GM18505 (cell line): ENCODE data around the gene VPS37B.

Experiments used
- ATAC-seq: cut with Tn5 transposase; IDR thresholded peaks from one replicate; pipeline ENCODE4 v1.9.1; 2021; ENCODE audit not compliant: unreplicated experiment
- POLR2A ChIP-seq: IDR thresholded peaks from 4 replicates; pipeline ENCODE4 v1.6.1; 2011; ENCODE audit warnings: borderline replicate concordance; ENCODE audit not compliant: insufficient read depth, insufficient read length; ENCODE audit errors: extremely low read depth

Gene VPS37B

DNA sequence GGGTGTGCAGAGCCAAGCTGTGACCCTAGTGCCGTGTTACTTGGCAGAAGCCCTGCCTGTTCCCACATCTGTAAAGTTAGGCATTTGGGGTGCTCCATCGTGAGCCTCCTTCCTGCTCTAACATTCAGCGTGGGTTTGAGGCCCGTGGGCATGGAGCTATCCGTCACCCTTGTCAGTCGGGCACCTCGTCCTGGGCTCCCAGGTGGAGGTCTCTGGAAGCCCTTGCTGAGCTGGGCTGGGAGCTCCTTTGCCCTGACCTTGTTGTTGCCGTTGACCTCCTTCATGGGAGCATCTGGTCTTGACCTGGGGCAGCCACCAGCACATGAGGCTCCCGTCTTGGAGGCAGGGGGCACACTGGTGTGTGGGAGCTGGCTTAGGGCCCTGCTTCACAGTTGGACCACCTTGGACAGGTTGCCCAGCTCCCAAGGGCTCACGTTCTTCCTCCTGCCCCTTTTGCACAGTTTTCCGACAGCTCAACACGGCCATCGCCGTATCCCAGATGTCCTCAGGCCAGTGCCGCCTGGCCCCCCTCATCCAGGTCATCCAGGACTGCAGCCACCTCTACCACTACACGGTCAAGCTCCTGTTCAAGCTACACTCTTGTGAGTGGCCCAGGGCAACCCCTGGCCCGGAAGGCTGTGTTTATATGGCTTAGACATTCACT is 42.2 kb downstream of the VPS37B start:
- no peak for ATAC-seq

GRCh38 chr12:122852336-122853275 is 43.3 kb downstream of the VPS37B start:
- no peak for TF ChIP-seq POLR2A
- no peak for ATAC-seq

More for the DNA sequence above, 42.2 kb downstream of the VPS37B start:
- no peak for TF ChIP-seq POLR2A

- TF ChIP-seq POLR2A, result no peak
- no peak for ATAC-seq
Observed at GRCh38 chr12:122851820-122852219, 44.1 kb downstream of the VPS37B start.

DNA sequence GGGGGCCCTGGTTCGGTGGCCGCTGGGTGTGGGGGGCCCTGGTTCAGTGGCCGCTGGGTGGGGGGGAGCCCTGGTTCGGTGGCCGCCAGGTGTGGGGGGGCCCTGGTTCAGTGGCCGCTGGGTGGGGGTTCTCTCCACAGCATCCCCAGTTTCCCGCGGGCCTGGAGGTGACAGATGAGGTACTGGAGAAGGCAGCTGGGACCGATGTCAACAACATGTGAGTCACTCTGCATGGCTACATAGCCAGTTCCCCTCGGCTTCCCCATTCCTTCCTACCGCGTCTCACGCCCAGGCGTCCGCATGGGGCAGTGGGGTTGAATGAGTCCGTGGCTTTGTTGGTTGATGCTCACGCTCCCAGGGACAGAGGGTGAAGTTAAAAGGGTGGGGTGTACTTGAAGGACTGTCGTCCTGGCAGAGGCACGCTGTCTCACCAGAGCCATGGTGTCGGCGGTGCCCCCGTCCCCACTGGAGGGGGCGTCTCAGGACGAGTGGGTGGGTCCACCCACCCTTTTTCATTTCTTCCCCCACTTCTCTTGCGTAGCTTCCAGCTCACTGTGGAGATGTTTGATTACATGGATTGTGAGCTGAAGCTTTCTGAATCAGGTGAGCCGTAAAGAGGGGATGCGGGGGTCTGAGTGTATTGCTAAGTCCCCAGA is 45.1 kb downstream of the VPS37B start:
- no peak for ATAC-seq
- TF ChIP-seq POLR2A, result no peak

- ATAC-seq, result no peak
- no peak for TF ChIP-seq POLR2A
Observed at GRCh38 chr12:122850048-122850445, 45.9 kb downstream of the VPS37B start.

DNA sequence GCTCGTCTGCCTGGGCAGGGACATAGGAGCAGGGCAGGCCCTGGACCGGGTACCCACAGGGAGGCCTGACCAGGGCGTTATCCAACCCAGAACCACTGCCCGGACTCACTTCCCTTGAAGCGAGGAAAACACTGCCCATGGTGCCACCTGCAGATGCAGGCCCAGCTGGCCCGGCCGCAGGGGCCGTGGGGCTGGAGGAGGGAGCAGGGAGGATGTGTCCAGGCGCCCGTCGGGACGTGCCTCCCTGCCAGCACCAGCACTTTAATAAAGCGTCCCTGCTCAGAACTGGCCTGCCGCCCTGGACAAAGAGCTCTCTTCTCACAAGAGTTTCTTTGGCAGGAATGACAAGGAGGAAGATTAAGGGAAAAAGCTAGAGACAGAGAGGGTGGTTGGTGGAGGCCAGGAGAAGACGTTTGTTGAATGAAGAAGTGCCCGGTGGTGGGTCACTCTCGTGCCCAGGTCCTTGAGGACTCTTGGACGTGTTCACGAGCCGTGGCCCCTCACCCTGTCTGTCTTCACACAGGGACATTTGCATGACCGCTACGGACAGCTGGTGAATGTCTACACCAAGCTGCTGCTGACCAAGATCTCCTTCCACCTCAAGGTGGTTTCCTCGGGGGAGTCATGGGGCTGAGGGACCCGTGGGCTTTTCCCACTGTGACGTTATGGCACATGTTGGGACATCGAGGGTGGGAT is 46.4 kb downstream of the VPS37B start:
- no peak for TF ChIP-seq POLR2A
- no peak for ATAC-seq

- no peak for TF ChIP-seq POLR2A
- ATAC-seq, result no peak
Observed at GRCh38 chr12:122848471-122849351, 47.2 kb downstream of the VPS37B start.

DNA sequence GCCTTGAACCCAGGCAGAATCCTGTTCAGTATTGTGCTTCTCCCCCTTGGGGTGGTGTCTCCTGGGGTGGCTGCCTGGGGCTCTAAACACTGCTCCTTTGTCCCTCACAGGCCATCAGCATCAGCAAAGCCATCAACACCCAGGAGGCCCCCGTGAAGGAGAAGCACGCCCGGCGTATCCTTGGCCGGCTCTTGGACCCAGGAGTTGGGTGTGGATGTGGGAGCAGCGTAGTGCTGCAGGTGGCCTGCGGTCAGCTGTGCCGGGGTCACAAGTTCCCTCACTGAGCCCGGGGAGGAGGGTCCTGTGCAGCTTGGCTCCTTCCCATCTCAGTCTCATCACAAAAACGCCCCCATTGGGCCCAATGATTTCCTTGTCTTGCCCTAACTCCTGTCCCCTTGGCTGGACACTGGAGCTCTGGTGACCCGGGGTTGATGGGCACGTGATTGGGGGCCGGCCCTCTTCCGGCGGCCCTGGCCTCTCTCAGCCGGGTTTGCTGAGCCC is 48.0 kb downstream of the VPS37B start:
- TF ChIP-seq POLR2A, result no peak
- no peak for ATAC-seq

DNA sequence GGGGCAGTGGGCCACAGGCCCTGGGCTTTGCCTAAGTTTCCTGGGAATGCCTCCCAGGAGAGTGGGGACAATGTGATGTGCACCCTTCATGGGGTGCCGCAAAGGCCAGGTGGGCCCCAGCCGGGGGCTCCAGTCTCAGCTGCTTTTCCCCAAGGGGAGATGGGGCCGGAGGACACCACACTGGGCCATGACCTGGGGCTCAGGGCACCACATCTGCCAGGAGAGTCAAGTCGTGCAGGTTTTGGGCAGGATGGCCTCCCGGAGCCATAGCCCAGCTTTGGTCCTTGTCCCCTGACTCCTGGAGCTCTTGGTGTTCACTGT is 48.4 kb downstream of the VPS37B start:
- ATAC-seq, result no peak
- TF ChIP-seq POLR2A, result no peak

- no peak for TF ChIP-seq POLR2A
- ATAC-seq, result no peak
Observed at GRCh38 chr12:122846622-122847515, 49.1 kb downstream of the VPS37B start.
